Colonic mucosa (tissue), 4 donors: ENCODE data around the gene VWA3A. TPM values are rescaled to one million over a fixed set of nuclear protein-coding genes. Genes with fewer than 3 reads are reported as not detected.

Experiments used
- DNase-seq: peaks from one replicate; pipeline ENCODE4 v3.0.0-alpha.2; 2020
- H3K27ac ChIP-seq: fragments of 200-600 bp; one replicate; pipeline ENCODE4 v1.8.0; 2021
- H3K27me3 ChIP-seq: fragments of 200-600 bp; one replicate; pipeline ENCODE4 v1.8.0; 2021
- H3K36me3 ChIP-seq: fragments of 200-600 bp; one replicate; pipeline ENCODE4 v1.8.0; 2021
- H3K4me1 ChIP-seq: fragments of 200-600 bp; one replicate; pipeline ENCODE4 v1.8.0; 2021; ENCODE audit warnings: mild to moderate bottlenecking
- H3K4me3 ChIP-seq: fragments of 200-600 bp; one replicate; pipeline ENCODE4 v1.8.0; 2021
- H3K9ac ChIP-seq, 2 donors: one replicate each; pipeline ENCODE4 v1.7.0; 2013; ENCODE audit warnings: control low read depth in 2 of 2, low read depth in 2 of 2, low read length in 2 of 2
- H3K9me3 ChIP-seq: fragments of 200-600 bp; one replicate; pipeline ENCODE4 v1.8.0; 2021
- CTCF ChIP-seq: fragments of 200-600 bp; IDR thresholded peaks from one replicate; pipeline ENCODE4 v1.8.0; 2022; ENCODE audit warnings: antibody characterized with exemption, mild to moderate bottlenecking
- intact Hi-C: fragments of 100-400 bp; cut with DNase I; formaldehyde crosslinking; loops from one replicate; pipeline ENCODE4 v1.14.1; 2022
- total RNA-seq, 2 donors: library from RNA; stranded (reverse); fragmentation: NEBNext Ultra II Directional in 1 of 2; extraction: Animal tissue kit (Norgen Biotek cat#: 25700) in 1 of 2; gene quantifications; one replicate each; pipeline ENCODE4 v1.2.1, GENCODE V29; 2021
- donor health status: healthy.
- donor health status: DM: no; HTN: no; CAD: no.
- donor health status: DM: no; HTN: no; CAD: no.

VWA3A gene
- total RNA-seq, 2 donors from 2014 or later = not detected

- intact Hi-C loops = loop anchor here (5.0 kb wide), 1 partner anchor 126 kb away; the partner anchor contains the start of gene UQCRC2
- DNase-seq = no peak
- H3K9me3 ChIP-seq = no peaks in the 10 kb centered on the region
- H3K27me3 ChIP-seq = no peaks in the 10 kb centered on the region
- H3K4me1 ChIP-seq = no peaks in the 10 kb centered on the region
- peaks cover 7% of the 10 kb centered on the region for H3K36me3 ChIP-seq
- TF ChIP-seq CTCF = no peak
- H3K9ac ChIP-seq = no peak overlapping the region
- H3K4me3 ChIP-seq = no peak overlapping the region
- H3K27ac ChIP-seq = no peak overlapping the region
Observed at GRCh38 chr16:22078656-22079055, 13.7 kb upstream of the VWA3A start.

GRCh38 chr16:22081050-22081449, 11.3 kb upstream of the VWA3A start:
- Histone ChIP-seq H3K9ac (no peak overlapping the region), H3K27me3 (no peaks in the 10 kb centered on the region), H3K27ac (no peak overlapping the region), H3K4me1 (no peaks in the 10 kb centered on the region), H3K4me3 (no peak overlapping the region), H3K9me3 (no peaks in the 10 kb centered on the region), H3K36me3 (peaks cover 4% of the 10 kb centered on the region)
- TF ChIP-seq CTCF = no peak
- intact Hi-C loops = loop anchor here (2.0 kb wide), 1 partner anchor 78 kb away; no protein-coding TSS in a partner anchor
- DNase-seq = no peak

GRCh38 chr16:22086440-22086839, 5.9 kb upstream of the VWA3A start:
- no peaks in the 10 kb centered on the region for H3K9me3 ChIP-seq
- H3K4me1 ChIP-seq = no peaks in the 10 kb centered on the region
- DNase-seq = no peak
- TF ChIP-seq CTCF = no peak
- H3K27me3 ChIP-seq = no peaks in the 10 kb centered on the region
- H3K27ac ChIP-seq = no peak overlapping the region
- no peaks in the 10 kb centered on the region for H3K36me3 ChIP-seq
- intact Hi-C loops = no loop called here
- no peak overlapping the region for H3K9ac ChIP-seq
- no peak overlapping the region for H3K4me3 ChIP-seq

GRCh38 chr16:22088642-22089041, 3.7 kb upstream of the VWA3A start:
- no peak overlapping the region for H3K4me3 ChIP-seq
- no peak for TF ChIP-seq CTCF
- DNase-seq = no peak
- H3K27me3 ChIP-seq = no peaks in the 10 kb centered on the region
- intact Hi-C loops = no loop called here
- no peak overlapping the region for H3K27ac ChIP-seq
- H3K9me3 ChIP-seq = no peaks in the 10 kb centered on the region
- no peaks in the 10 kb centered on the region for H3K4me1 ChIP-seq
- H3K9ac ChIP-seq = no peak overlapping the region
- H3K36me3 ChIP-seq = no peaks in the 10 kb centered on the region

GRCh38 chr16:22089910-22090309, 2.4 kb upstream of the VWA3A start:
- no peak overlapping the region for H3K9ac ChIP-seq
- no peaks in the 10 kb centered on the region for H3K36me3 ChIP-seq
- no peak for DNase-seq
- intact Hi-C loops = no loop called here
- H3K4me3 ChIP-seq = no peak overlapping the region
- H3K9me3 ChIP-seq = no peaks in the 10 kb centered on the region
- no peaks in the 10 kb centered on the region for H3K27me3 ChIP-seq
- no peak overlapping the region for H3K27ac ChIP-seq
- no peaks in the 10 kb centered on the region for H3K4me1 ChIP-seq
- no peak for TF ChIP-seq CTCF

- H3K4me1 ChIP-seq = no peaks in the 10 kb centered on the region
- H3K4me3 ChIP-seq = no peak overlapping the region
- no peak overlapping the region for H3K27ac ChIP-seq
- no peak for TF ChIP-seq CTCF
- H3K9me3 ChIP-seq = no peaks in the 10 kb centered on the region
- no peak overlapping the region for H3K9ac ChIP-seq
- H3K36me3 ChIP-seq = no peaks in the 10 kb centered on the region
- no peaks in the 10 kb centered on the region for H3K27me3 ChIP-seq
- intact Hi-C loops = no loop called here
- no peak for DNase-seq
Observed at GRCh38 chr16:22091721-22092120, 620 bp upstream of the VWA3A start.
